Aorta (tissue), 5 donors: ENCODE results near the gene KIAA1671. TPM values are rescaled to one million over a fixed set of nuclear protein-coding genes. Genes with fewer than 3 reads are reported as not detected.
"Not testable (repeated sequence)": the region's sequence is repeated elsewhere in the genome, so short reads cannot be mapped to it uniquely, and the experiment has no call there.

Experiments
- ATAC-seq: fragments of 200-7000 bp; cut with Tn5 transposase; one replicate; pipeline ENCODE4 v1.9.1; 2022; ENCODE audit warnings: moderate library complexity; ENCODE audit not compliant: low FRiP score
- DNase-seq, 2 donors: peaks; one replicate each; pipeline ENCODE4 v3.0.0-alpha.2; 2020
- H3K27ac ChIP-seq, 2 donors: one replicate each; pipeline ENCODE4 v1.5.1; 2013; ENCODE audit warnings: low read length in 2 of 2, mild to moderate bottlenecking in 2 of 2, moderate library complexity in 2 of 2, control low read depth in 1 of 2, inconsistent platforms in 1 of 2, low read depth in 1 of 2
- H3K27me3 ChIP-seq, 2 donors: one replicate each; pipeline ENCODE4 v1.6.1; 2013; ENCODE audit warnings: control low read depth in 1 of 2, low read length in 1 of 2, mild to moderate bottlenecking in 1 of 2, moderate library complexity in 1 of 2; ENCODE audit not compliant: insufficient read depth in 2 of 2, control insufficient read depth in 1 of 2
- H3K36me3 ChIP-seq, 2 donors: one replicate each; pipeline ENCODE4 v1.6.1; 2013; ENCODE audit warnings: control low read depth in 1 of 2, low read length in 1 of 2, mild to moderate bottlenecking in 1 of 2; ENCODE audit not compliant: insufficient read depth in 2 of 2, control insufficient read depth in 1 of 2
- H3K4me1 ChIP-seq, 2 donors: one replicate each; pipeline ENCODE4 v1.6.1; 2013; ENCODE audit warnings: low read length in 2 of 2, control low read depth in 1 of 2, mild to moderate bottlenecking in 1 of 2, moderate library complexity in 1 of 2; ENCODE audit not compliant: insufficient read depth in 2 of 2, control insufficient read depth in 1 of 2
- H3K4me3 ChIP-seq, 2 donors: one replicate each; pipeline ENCODE4 v1.5.1; 2013; ENCODE audit warnings: low read length in 2 of 2, control low read depth in 1 of 2, mild to moderate bottlenecking in 1 of 2
- H3K9me3 ChIP-seq: one replicate; pipeline ENCODE4 v1.6.1; 2013; ENCODE audit warnings: mild to moderate bottlenecking, low read length; ENCODE audit not compliant: control insufficient read depth
- WGBS, 2 donors: extraction: QIAGEN DNeasy Blood & Tissue Kit; methylation state at CpG; one replicate each; pipeline ENCODE4 v1.1.7; 2013; 5-methylcytosine and 5-hydroxymethylcytosine counted together
- intact Hi-C, 2 donors: fragments of 100-400 bp; cut with DNase I; formaldehyde crosslinking; loops; one replicate each; pipeline versions ENCODE4 v1.14.2 to v1.15.0; 2022
- polyA plus RNA-seq, 2 donors: library from polyadenylated mRNA; stranded (reverse); fragments of 200-250 nt; gene quantifications; one replicate each; pipeline ENCODE4 v1.2.3, GENCODE V29; 2013
- total RNA-seq, 2 donors: library from RNA; stranded (reverse); fragmentation: NEBNext Ultra II Directional; extraction: Animal tissue kit (Norgen Biotek cat#: 25700); gene quantifications; one replicate each; pipeline ENCODE4 v1.2.1, GENCODE V29; 2021
- donor health status: healthy with polysubstance abuse.
- donor health status: Bipolar disorder and iron deficiency.
- donor health status: DM: no; HTN: no; CAD: no.
- donor health status: DM: no; HTN: no; CAD: no.
- donor health status: DM: yes; HTN: yes; CAD: no.

Gene KIAA1671
- total and polyA plus RNA-seq, 4 donors, result 11.5 to 93.3 (median 36.2) TPM

DNA sequence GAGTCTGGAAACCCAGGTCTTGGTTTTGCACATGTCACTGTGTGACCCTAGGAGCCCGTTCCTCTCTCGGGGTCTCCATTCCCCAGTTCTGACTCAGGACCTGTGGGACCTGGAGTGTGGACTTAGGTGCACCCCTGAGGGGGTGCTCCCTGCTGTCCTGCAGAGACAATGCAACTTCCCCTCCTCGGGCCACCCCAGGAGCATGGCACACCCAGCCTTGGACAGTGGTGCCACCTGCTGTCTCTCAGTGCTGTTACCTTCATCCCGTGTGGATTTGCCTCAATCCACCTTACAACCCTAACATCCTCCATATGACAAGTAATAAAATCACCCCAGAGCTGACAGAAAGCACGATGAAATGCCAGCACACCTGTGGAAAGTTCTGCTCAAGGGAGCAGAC, 219.6 kb downstream of the KIAA1671 start:
- no peaks in the 10 kb centered on the region for H3K4me1 ChIP-seq
- intact Hi-C loops, result loop anchor here in 1 of 2 donors (5.0 kb wide), 1 partner anchor 110 kb away; no protein-coding TSS in a partner anchor
- no peak overlapping the region for H3K4me3 ChIP-seq
- no peaks in the 10 kb centered on the region for H3K27me3 ChIP-seq
- H3K9me3 ChIP-seq, result no peaks in the 10 kb centered on the region
- DNase-seq (no peak), ATAC-seq (no peak)
- peaks cover 0 to 13% of the 10 kb centered on the region in 2 donors for H3K36me3 ChIP-seq
- 49 to 52% methylated on average over 5 of the region's 5 CpGs for WGBS, 2 donors
- H3K27ac ChIP-seq, result no peak overlapping the region

DNA sequence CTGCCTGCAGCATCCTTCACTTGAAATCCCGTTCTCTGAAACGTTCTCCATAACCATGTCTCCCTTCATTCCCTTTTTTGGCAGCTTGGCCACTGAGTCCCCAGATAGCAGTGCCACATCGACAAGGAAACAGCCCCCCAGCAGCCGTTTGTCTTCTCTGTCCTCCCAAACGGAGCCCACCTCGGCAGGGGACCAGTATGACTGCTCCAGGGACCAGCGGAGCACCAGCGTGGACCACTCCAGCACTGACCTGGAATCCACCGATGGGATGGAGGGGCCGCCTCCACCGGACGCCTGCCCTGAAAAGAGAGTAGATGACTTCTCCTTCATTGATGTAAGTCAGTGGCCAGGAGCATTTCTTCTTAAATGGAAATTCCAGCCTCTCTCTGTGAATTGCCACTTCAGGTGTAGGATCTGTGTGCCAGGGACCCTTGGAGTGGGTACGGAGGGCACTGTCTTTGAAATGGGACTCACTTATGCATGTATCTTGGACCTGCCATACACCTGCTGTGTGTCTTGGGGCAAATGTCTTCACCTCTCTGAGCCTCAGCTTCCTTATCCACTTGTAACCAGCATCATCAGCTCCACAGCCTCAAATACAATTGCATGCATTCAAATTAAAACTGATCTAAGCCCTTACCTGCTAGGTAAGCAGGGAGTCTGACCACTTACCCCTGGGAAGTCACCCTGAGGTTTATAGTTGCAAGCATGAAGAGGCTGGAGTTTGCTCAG, 221.8 kb downstream of the KIAA1671 start:
- WGBS, 2 donors, result 86 to 90% methylated on average over 13 of the region's 13 CpGs
- ATAC-seq (no peak), DNase-seq (no peak)
- Histone ChIP-seq H3K4me1 (no peaks in the 10 kb centered on the region), H3K36me3 (peaks cover 0 to 16% of the 10 kb centered on the region in 2 donors), H3K27ac (no peak overlapping the region), H3K9me3 (no peaks in the 10 kb centered on the region), H3K27me3 (no peaks in the 10 kb centered on the region), H3K4me3 (no peak overlapping the region)
- intact Hi-C loops, result loop anchor here in 1 of 2 donors (5.0 kb wide), 1 partner anchor 112 kb away; no protein-coding TSS in a partner anchor

DNA sequence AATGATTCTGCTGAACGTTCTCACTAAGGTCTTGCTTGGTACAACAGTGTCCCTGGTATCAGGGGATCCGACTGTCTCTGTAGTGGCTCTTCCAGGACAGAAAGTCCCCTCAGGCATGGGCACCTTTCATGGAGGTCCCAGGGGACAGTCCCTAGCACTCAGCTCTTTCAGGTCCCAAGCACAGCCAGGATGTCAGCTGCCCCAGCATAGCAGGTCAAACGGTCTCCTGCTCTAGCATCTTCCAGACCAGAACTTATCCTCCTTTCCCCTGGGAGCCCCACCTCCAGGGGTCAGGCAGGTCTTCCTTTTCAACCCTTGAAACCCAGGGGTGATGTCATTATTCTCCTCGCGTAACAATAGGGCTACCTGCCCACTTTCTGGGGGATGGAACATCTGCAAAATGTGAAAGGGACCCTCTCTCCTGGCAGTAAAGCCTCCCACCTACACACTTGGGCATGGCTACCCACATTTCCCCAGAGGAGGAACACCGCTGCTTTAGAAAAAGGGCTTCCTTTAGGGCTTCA, 222.4 kb downstream of the KIAA1671 start:
- DNase-seq (no peak), ATAC-seq (no peak)
- no peaks in the 10 kb centered on the region for H3K27me3 ChIP-seq
- no peaks in the 10 kb centered on the region for H3K9me3 ChIP-seq
- WGBS, 2 donors, result 76 to 78% methylated on average over 6 of the region's 6 CpGs
- peaks cover 0 to 17% of the 10 kb centered on the region in 2 donors for H3K36me3 ChIP-seq
- no peak overlapping the region for H3K4me3 ChIP-seq
- no peaks in the 10 kb centered on the region for H3K4me1 ChIP-seq
- H3K27ac ChIP-seq, result no peak overlapping the region
- intact Hi-C loops, result loop anchor here in 1 of 2 donors (5.0 kb wide), 1 partner anchor 113 kb away; no protein-coding TSS in a partner anchor

DNA sequence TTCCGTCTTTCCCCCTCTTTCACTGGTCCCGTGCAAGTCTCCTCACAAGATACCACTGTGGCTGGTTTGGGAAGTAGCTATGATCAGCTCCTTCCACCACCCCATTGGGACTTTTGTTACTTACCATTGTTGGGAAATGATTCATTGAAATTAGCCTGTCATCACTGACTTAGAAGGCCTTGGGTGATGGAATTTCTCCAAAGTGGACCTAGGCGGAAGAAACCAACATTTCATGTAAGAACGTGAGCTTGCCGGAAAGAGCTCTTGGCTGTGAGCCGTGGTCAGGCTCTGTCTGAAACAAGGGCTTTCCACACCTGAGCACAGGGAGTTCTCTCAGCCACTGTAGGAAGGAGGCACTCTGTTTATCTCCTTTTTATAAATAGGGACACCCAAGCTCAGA, 223.7 kb downstream of the KIAA1671 start:
- Histone ChIP-seq H3K27me3 (no peaks in the 10 kb centered on the region), H3K36me3 (peaks cover 0 to 17% of the 10 kb centered on the region in 2 donors), H3K4me1 (no peaks in the 10 kb centered on the region), H3K9me3 (no peaks in the 10 kb centered on the region), H3K4me3 (no peak overlapping the region), H3K27ac (no peak overlapping the region)
- ATAC-seq (no peak), DNase-seq (no peak)
- intact Hi-C loops, result no loop called here
- 64 to 65% methylated on average over 6 of the region's 6 CpGs for WGBS, 2 donors

DNA sequence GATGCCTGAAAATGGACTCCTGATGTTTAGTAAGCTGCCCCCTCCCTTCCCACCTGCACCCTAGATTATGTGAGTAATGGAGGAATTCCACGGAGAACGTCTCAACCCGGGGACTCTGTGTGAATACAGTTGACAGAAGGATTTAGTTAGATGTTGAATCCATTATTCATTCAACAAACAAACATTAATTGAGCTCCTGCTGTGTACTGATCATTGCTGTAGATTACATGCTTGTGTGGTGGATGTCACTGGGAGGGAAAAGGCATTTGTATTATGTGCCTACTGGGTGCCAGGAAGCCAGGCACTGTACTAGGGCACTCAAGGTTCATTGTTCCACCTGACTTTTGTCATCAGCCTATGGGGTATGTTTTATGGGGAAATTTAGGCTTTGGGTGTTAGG, 224.3 kb downstream of the KIAA1671 start:
- intact Hi-C loops, result no loop called here
- ATAC-seq (no peak), DNase-seq (no peak)
- no peak overlapping the region for H3K4me3 ChIP-seq
- no peaks in the 10 kb centered on the region for H3K27me3 ChIP-seq
- H3K9me3 ChIP-seq, result no peaks in the 10 kb centered on the region
- 81 to 87% methylated on average over 3 of the region's 3 CpGs for WGBS, 2 donors
- peaks cover 0 to 17% of the 10 kb centered on the region in 2 donors for H3K36me3 ChIP-seq
- no peaks in the 10 kb centered on the region for H3K4me1 ChIP-seq
- H3K27ac ChIP-seq, result no peak overlapping the region

DNA sequence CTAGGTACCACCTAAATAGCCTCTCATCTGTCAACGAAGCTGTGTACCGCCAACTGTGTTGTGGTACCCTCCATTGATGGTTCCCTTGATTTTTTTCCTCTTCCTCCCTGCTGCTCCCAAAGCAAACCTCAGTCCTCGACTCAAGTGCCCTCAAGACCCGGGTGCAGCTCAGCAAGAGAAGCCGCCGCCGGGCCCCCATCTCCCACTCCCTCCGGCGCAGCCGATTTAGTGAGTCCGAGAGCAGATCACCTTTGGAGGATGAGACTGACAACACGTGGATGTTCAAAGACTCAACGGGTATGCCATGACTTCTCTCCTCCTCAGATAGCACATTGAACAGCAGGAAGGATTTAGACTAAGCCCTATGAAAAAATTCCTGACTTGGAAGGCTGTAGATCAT, 224.7 kb downstream of the KIAA1671 start:
- no peaks in the 10 kb centered on the region for H3K27me3 ChIP-seq
- H3K9me3 ChIP-seq, result no peaks in the 10 kb centered on the region
- H3K4me3 ChIP-seq, result no peak overlapping the region
- DNase-seq, result no peak
- H3K4me1 ChIP-seq, result no peaks in the 10 kb centered on the region
- intact Hi-C loops, result no loop called here
- 89 to 91% methylated on average over 13 of the region's 13 CpGs for WGBS, 2 donors
- H3K36me3 ChIP-seq, result peaks cover 0 to 17% of the 10 kb centered on the region in 2 donors
- ATAC-seq, result no peak
- H3K27ac ChIP-seq, result no peak overlapping the region

DNA sequence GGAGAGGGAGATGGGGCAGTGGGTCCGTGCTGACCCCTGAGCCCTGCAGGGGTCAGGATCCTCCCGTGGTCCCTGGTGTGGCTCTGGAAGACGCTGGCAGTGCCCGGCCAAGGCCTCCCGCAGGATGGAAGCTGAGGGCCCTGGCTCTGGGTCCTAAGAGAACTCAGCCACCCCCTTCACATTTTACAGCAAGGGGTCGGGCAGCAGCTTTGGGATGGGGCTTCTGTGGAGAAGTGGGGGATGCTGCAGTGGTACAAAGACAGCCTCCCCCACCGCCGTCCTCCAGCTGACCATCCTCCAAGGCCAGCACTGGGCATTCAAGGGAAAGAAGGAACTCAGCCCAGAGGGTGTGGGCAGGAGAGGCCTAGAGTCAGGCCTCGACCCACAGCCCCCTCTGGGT, 225.4 kb downstream of the KIAA1671 start:
- intact Hi-C loops, result no loop called here
- Histone ChIP-seq H3K36me3 (peaks cover 0 to 17% of the 10 kb centered on the region in 2 donors), H3K4me1 (no peaks in the 10 kb centered on the region), H3K27me3 (no peaks in the 10 kb centered on the region), H3K4me3 (no peak overlapping the region), H3K9me3 (no peaks in the 10 kb centered on the region), H3K27ac (no peak overlapping the region)
- ATAC-seq, result no peak
- WGBS, 2 donors, result 81 to 85% methylated on average over 9 of the region's 9 CpGs
- no peak for DNase-seq

DNA sequence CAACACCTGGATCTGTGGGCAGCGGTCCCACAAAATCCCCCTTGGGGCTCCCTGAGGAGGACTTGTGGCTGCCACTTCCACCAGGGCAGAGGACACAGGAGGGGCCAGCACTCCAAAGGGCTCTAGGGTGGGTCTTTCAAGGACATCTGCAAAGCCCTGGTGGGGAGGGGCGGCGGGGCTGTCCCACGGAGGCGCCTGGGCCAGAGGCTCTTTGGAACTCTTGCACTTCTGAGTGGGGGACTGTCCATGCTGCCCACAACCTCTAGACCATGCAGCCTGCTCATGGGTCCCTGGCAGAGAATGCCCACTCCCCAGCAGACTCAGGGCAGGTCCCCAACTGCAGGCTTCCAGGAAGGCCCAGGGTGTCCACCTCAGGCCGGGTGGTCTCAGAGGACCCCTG, 225.8 kb downstream of the KIAA1671 start:
- WGBS, 2 donors, result 89 to 93% methylated on average over 6 of the region's 6 CpGs
- H3K9me3 ChIP-seq, H3K4me3 ChIP-seq, H3K4me1 ChIP-seq, H3K27me3 ChIP-seq, DNase-seq, H3K27ac ChIP-seq, intact Hi-C loops: not testable (repeated sequence)
- ATAC-seq, result peak; percentile 49
- H3K36me3 ChIP-seq, result peaks cover 0 to 17% of the 10 kb centered on the region in 2 donors
